ENCODE measurements around the gene TUBB1. TPM values are rescaled to one million over a fixed set of nuclear protein-coding genes. Genes with fewer than 3 reads are reported as not detected.

Gene TUBB1
- total and polyA plus RNA-seq, 2 of the 13 experiments (the other 11 are each of a cell fraction or from before 2014, with no cell fraction given), result 0.11 to 57.6 TPM

DNA sequence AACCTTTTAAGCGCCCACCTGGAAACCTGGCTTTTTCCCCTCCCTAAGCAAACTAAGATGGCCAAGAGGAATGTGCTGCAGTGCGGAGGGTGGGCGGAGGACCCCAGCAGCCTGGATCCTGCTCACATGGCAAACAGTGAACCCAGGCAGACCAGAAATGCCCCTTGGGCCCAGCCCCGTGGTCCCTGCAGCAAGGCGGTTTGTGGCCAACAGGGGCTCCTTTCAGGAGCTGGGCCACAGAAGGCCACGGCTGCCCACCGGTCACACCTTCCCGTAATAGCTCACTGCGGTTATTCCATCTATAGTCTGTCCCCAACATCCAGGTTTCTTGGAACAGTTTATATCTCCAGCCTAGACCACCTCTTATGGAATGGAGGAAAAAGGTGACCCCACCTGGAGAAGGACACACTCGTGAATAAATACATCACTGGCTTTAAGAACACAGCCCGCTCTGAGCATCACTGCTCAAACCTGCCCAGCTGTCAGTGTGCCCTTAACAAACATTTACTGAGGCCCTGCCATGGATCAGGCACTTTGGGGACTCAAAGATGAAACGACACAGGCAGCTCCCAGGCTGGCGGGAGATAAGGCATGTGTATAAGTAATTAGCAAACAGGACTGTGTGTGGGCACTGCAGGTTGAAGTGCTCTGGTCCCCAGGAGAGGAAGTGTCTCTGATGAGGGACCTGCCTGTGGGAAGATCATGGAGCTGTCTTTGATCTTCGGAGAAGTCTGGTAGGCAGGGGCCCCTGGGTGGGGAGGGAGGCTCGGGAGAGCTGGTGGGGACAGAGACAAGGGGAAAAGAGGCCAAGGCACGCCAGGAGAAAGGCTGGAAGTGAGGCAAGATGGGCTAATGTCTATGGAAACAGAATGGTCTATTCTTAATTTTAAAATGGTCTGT is 3.2 kb upstream of the TUBB1 start (continued):
- peak; percentile 96 for TF ChIP-seq RERE (CRISPR knock-in tag; IDR thresholded peaks at IDR 0.05; ENCODE audit: low read depth)
- TF ChIP-seq ZNF83 (CRISPR knock-in tag; IDR thresholded peaks at IDR 0.05; ENCODE audit: borderline replicate concordance), result no peak
- TF ChIP-seq ZC3H13 (CRISPR knock-in tag; IDR thresholded peaks at IDR 0.05), result peak; percentile 85; the same call in 1 of the 2 replicates
- peak; percentile 82; the same call in 1 of the 2 replicates for TF ChIP-seq SMYD3 (CRISPR knock-in tag; IDR thresholded peaks at IDR 0.05)
- no peak for TF ChIP-seq NR3C1 (CRISPR knock-in tag; IDR thresholded peaks at IDR 0.05)
- TF ChIP-seq ZNF33A (CRISPR knock-in tag; IDR thresholded peaks at IDR 0.05; ENCODE audit: borderline replicate concordance), result no peak
- peak; percentile 65; the same call in 1 of the 2 replicates for TF ChIP-seq ARNT2 (CRISPR knock-in tag; IDR thresholded peaks at IDR 0.05; ENCODE audit: low read depth)
- TF ChIP-seq SCMH1 (CRISPR knock-in tag; IDR thresholded peaks at IDR 0.05; ENCODE audit: borderline replicate concordance), result no peak
- no peak for TF ChIP-seq ETS1 (CRISPR knock-in tag; IDR thresholded peaks at IDR 0.05)
- TF ChIP-seq, protein P1, sequence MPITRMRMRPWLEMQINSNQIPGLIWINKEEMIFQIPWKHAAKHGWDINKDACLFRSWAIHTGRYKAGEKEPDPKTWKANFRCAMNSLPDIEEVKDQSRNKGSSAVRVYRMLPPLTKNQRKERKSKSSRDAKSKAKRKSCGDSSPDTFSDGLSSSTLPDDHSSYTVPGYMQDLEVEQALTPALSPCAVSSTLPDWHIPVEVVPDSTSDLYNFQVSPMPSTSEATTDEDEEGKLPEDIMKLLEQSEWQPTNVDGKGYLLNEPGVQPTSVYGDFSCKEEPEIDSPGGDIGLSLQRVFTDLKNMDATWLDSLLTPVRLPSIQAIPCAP (CRISPR knock-in tag; IDR thresholded peaks at IDR 0.05; ENCODE audit: low read depth), result no peak
- TF ChIP-seq DPF2 (CRISPR knock-in tag; IDR thresholded peaks at IDR 0.05; ENCODE audit: borderline replicate concordance, low read depth), result peak; percentile 94
- TF ChIP-seq NKX3-1 (CRISPR knock-in tag; IDR thresholded peaks at IDR 0.05), result peak; percentile 97
- no peak for TF ChIP-seq MNT (IDR thresholded peaks at IDR 0.05)
- no peak for TF ChIP-seq IRF9 (CRISPR knock-in tag; IDR thresholded peaks at IDR 0.05; ENCODE audit: borderline replicate concordance)
- no peak for TF ChIP-seq GMEB2 (CRISPR knock-in tag; IDR thresholded peaks at IDR 0.05; ENCODE audit: low read depth)
